Measurements from ENCODE around the gene OCA2. TPM values are rescaled to one million over a fixed set of nuclear protein-coding genes. Genes with fewer than 3 reads are reported as not detected.
A peak's percentile ranks its signal among the peaks of the same experiment; 100 is the strongest.

OCA2 gene
- total RNA-seq, 1 experiment from 2014 or later = 0.31 TPM

- no CpG with 5 or more reads among the region's 26 CpGs for WGBS (ENCODE audit: extremely low coverage, insufficient read length, low lambda C conversion rate)
- Mint-ChIP-seq H3K9me3 (no peaks in the 10 kb centered on the region; a peak in 1 of 5 replicates), H3K4me1 (0 out of 4 replicates have a peak, but pooled peaks cover 0 to 7% of the 10 kb centered on the region in 2 experiments), H3K36me3 (ENCODE audit: insufficient read depth in 1 of 3, low read depth in 3 of 3) (peaks cover 39 to 49% (median 46%) of the 10 kb centered on the region in 3 experiments), H3K27ac (no peak overlapping the region; a peak in 1 of 7 replicates), H3K4me3 (no peak overlapping the region), H3K27me3 (ENCODE audit: low read depth) (peaks cover 24% of the 10 kb centered on the region)
- no peak overlapping the region for H2BK12ac ChIP-seq (ENCODE audit: insufficient read length, low read depth, low read length)
- H2BK5ac ChIP-seq (ENCODE audit: insufficient read length, low read length) = no peak overlapping the region
- no peaks in the 10 kb centered on the region for H4K20me1 ChIP-seq (ENCODE audit: control insufficient read depth, insufficient read depth, insufficient read length)
- no peak overlapping the region for H3T11ph ChIP-seq (ENCODE audit: low read length)
- no peaks in the 10 kb centered on the region for H3K79me1 ChIP-seq (ENCODE audit: insufficient read depth, low read depth, low read length, poor library complexity, severe bottlenecking)
- no peak overlapping the region for H3K4me2 ChIP-seq (ENCODE audit: insufficient read depth, insufficient read length, low read length)
- no peak overlapping the region for H3K18ac ChIP-seq (ENCODE audit: insufficient read length, low read depth, low read length)
- no peaks in the 10 kb centered on the region for H3K79me2 ChIP-seq (ENCODE audit: insufficient read depth, low read length)
- peaks cover 8% of the 10 kb centered on the region for H3K23me2 ChIP-seq (ENCODE audit: insufficient read length, low read depth, low read length, poor library complexity, severe bottlenecking)
- H3K4me1 ChIP-seq (ENCODE audit: insufficient read depth, low read length) = no peaks in the 10 kb centered on the region
- H2BK15ac ChIP-seq (ENCODE audit: low read depth, low read length) = no peak overlapping the region
- H3K14ac ChIP-seq (ENCODE audit: insufficient read depth, low read length) = no peak overlapping the region
- H2AFZ ChIP-seq (ENCODE audit: low read length) = no peak overlapping the region
- peak; percentile 19 for DNase-seq
- no peaks in the 10 kb centered on the region for H3K9me3 ChIP-seq (ENCODE audit: control insufficient read depth, low read depth, low read length)
- peaks cover 13% of the 10 kb centered on the region; the same call in 1 of the 2 replicates for H3K27me3 ChIP-seq (ENCODE audit: insufficient read depth, low read length)
- H3K23ac ChIP-seq (ENCODE audit: insufficient read length, low read depth, low read length) = no peak overlapping the region
- H4K8ac ChIP-seq (replicated peaks; ENCODE audit: insufficient read length, low read depth, low read length) = no peak overlapping the region
- no peak overlapping the region for H3K56ac ChIP-seq (ENCODE audit: insufficient read length, low read depth, low read length)
- H3K4ac ChIP-seq (ENCODE audit: low read depth, low read length) = no peak overlapping the region
- H4K5ac ChIP-seq (ENCODE audit: insufficient read length, low read depth, low read length) = no peak overlapping the region
- no peak overlapping the region for H4K91ac ChIP-seq (ENCODE audit: insufficient read length, low read depth, low read length)
- H2AK5ac ChIP-seq (ENCODE audit: insufficient read length, low read length) = no peak overlapping the region
- H3K27ac ChIP-seq (ENCODE audit: insufficient read length, low read depth, low read length) = no peak overlapping the region
- no peak overlapping the region for H2BK20ac ChIP-seq (ENCODE audit: low read depth, low read length, poor library complexity, severe bottlenecking)
- TF ChIP-seq CTCF (conservative IDR thresholded peaks at IDR 0.05) = no peak
- H3K9ac ChIP-seq (ENCODE audit: extremely low read depth, insufficient read length, low read length) = no peak overlapping the region
- H2BK120ac ChIP-seq (ENCODE audit: low read depth, low read length, poor library complexity, severe bottlenecking) = no peak overlapping the region
These were observed 12.4 kb upstream of the OCA2 start for GRCh38 chr15:28111543-28111942.

Measured in H9 (cell line).